Measurements from ENCODE around the gene ADRB2.

The ADRB2 gene

GRCh38 chr5:148805326-148806290 lies 20.8 kb upstream of the ADRB2 start:
- DNase-seq, result peak; percentile 56

- DNase-seq, result no peak
These were observed 19.9 kb upstream of the ADRB2 start for GRCh38 chr5:148806520-148806931.

- DNase-seq, result peak; percentile 67
These were observed 18.6 kb upstream of the ADRB2 start for GRCh38 chr5:148807851-148808250.

GRCh38 chr5:148808864-148809642 lies 17.4 kb upstream of the ADRB2 start:
- peak; percentile 79 for DNase-seq

GRCh38 chr5:148809781-148810524 lies 16.5 kb upstream of the ADRB2 start:
- DNase-seq, result peak; percentile 18

GRCh38 chr5:148810823-148811222 lies 15.6 kb upstream of the ADRB2 start:
- no peak for DNase-seq

GRCh38 chr5:148811756-148812155 lies 14.7 kb upstream of the ADRB2 start:
- DNase-seq, result no peak

- no peak for DNase-seq
These were observed 11.3 kb upstream of the ADRB2 start for GRCh38 chr5:148815086-148815485.

GRCh38 chr5:148815578-148815977 lies 10.8 kb upstream of the ADRB2 start:
- DNase-seq, result no peak

- DNase-seq, result no peak
These were observed 10.1 kb upstream of the ADRB2 start for GRCh38 chr5:148816357-148816756.

GRCh38 chr5:148816782-148817181 lies 9.6 kb upstream of the ADRB2 start:
- no peak for DNase-seq

GRCh38 chr5:148817606-148818005 lies 8.8 kb upstream of the ADRB2 start:
- DNase-seq, result no peak

GRCh38 chr5:148820461-148821395 lies 5.7 kb upstream of the ADRB2 start:
- peak; percentile 52 for DNase-seq

GRCh38 chr5:148823871-148824270 lies 2.5 kb upstream of the ADRB2 start:
- DNase-seq, result no peak

- DNase-seq, result no peak
These were observed 727 bp upstream of the ADRB2 start for GRCh38 chr5:148825716-148826052.

- no peak for DNase-seq
These were observed 294 bp downstream of the ADRB2 start for GRCh38 chr5:148826739-148827070.

- no peak for DNase-seq
These were observed 1.3 kb downstream of the ADRB2 start for GRCh38 chr5:148827723-148828122.

GRCh38 chr5:148828511-148829247 lies 2.3 kb downstream of the ADRB2 start:
- DNase-seq, result peak; percentile 43

GRCh38 chr5:148829248-148829594 lies 2.8 kb downstream of the ADRB2 start:
- no peak for DNase-seq

GRCh38 chr5:148829734-148830133 lies 3.3 kb downstream of the ADRB2 start:
- DNase-seq, result no peak

- DNase-seq, result no peak
These were observed 3.8 kb downstream of the ADRB2 start for GRCh38 chr5:148830211-148830610.

Measured in DMS53 (cell line).